ENCODE results near the gene PLA2G15. TPM values are rescaled to one million over a fixed set of nuclear protein-coding genes. Genes with fewer than 3 reads are reported as not detected.

PLA2G15 gene
- total and polyA plus RNA-seq, 2 of the 13 experiments (the other 11 are each of a cell fraction or from before 2014, with no cell fraction given): 14.4 to 23.7 TPM

DNA sequence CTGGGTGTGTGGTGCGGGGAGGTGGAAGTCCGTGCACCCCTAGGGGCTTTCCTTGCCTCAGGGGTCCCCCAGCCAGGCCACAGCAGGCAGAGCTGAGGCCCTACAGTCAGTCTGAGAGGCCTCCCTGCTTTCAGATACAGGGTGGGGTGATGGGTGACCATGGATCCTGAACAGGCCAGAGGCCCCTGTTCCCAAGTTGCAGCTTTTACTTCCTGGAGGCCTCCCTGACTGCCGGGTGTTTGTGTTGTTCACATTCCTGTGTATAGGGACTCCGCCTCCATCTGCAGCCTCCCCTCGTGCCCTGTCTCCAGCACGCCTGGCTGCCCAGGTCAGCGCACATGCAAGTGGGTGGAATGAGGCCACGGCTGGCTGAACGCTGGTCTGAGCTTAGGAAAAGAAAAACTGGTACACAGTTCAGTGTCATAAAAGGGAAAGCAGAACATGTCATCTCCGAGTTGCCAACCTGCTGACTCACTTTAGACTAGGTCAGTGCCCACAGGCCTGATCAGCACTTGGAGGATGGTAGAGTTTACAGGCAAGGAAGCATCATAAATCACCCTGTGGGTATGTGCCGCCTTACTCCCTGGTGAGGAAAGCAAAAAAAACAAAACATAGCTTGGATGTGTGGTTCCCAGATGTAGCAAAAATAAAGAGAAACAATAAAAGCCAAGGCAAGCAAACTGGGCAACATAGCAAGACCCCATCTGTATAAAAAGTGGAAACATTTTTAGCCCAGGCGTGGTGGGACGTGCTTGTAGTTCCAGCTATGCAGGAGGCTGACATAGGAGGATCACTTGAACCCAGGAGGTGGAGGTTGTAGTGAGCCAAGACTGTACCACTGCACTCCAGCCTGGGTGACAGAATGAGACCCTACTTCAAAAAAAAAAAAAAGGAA is 13.0 kb downstream of the PLA2G15 start (continued):
- peak; percentile 47; the same call in 1 of the 2 replicates for TF ChIP-seq ZNF556 (CRISPR knock-in tag; IDR thresholded peaks at IDR 0.05; ENCODE audit: borderline replicate concordance)
- TF ChIP-seq SKIL (CRISPR knock-in tag; IDR thresholded peaks at IDR 0.05; ENCODE audit: borderline replicate concordance): peak; percentile 83
- peak; percentile 69 for TF ChIP-seq ATF2 (CRISPR knock-in tag; IDR thresholded peaks at IDR 0.05)
- TF ChIP-seq, protein P1, sequence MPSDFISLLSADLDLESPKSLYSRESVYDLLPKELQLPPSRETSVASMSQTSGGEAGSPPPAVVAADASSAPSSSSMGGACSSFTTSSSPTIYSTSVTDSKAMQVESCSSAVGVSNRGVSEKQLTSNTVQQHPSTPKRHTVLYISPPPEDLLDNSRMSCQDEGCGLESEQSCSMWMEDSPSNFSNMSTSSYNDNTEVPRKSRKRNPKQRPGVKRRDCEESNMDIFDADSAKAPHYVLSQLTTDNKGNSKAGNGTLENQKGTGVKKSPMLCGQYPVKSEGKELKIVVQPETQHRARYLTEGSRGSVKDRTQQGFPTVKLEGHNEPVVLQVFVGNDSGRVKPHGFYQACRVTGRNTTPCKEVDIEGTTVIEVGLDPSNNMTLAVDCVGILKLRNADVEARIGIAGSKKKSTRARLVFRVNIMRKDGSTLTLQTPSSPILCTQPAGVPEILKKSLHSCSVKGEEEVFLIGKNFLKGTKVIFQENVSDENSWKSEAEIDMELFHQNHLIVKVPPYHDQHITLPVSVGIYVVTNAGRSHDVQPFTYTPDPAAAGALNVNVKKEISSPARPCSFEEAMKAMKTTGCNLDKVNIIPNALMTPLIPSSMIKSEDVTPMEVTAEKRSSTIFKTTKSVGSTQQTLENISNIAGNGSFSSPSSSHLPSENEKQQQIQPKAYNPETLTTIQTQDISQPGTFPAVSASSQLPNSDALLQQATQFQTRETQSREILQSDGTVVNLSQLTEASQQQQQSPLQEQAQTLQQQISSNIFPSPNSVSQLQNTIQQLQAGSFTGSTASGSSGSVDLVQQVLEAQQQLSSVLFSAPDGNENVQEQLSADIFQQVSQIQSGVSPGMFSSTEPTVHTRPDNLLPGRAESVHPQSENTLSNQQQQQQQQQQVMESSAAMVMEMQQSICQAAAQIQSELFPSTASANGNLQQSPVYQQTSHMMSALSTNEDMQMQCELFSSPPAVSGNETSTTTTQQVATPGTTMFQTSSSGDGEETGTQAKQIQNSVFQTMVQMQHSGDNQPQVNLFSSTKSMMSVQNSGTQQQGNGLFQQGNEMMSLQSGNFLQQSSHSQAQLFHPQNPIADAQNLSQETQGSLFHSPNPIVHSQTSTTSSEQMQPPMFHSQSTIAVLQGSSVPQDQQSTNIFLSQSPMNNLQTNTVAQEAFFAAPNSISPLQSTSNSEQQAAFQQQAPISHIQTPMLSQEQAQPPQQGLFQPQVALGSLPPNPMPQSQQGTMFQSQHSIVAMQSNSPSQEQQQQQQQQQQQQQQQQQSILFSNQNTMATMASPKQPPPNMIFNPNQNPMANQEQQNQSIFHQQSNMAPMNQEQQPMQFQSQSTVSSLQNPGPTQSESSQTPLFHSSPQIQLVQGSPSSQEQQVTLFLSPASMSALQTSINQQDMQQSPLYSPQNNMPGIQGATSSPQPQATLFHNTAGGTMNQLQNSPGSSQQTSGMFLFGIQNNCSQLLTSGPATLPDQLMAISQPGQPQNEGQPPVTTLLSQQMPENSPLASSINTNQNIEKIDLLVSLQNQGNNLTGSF (CRISPR knock-in tag; IDR thresholded peaks at IDR 0.05): peak; percentile 44; the same call in 1 of the 2 replicates
- TF ChIP-seq, protein P2, sequence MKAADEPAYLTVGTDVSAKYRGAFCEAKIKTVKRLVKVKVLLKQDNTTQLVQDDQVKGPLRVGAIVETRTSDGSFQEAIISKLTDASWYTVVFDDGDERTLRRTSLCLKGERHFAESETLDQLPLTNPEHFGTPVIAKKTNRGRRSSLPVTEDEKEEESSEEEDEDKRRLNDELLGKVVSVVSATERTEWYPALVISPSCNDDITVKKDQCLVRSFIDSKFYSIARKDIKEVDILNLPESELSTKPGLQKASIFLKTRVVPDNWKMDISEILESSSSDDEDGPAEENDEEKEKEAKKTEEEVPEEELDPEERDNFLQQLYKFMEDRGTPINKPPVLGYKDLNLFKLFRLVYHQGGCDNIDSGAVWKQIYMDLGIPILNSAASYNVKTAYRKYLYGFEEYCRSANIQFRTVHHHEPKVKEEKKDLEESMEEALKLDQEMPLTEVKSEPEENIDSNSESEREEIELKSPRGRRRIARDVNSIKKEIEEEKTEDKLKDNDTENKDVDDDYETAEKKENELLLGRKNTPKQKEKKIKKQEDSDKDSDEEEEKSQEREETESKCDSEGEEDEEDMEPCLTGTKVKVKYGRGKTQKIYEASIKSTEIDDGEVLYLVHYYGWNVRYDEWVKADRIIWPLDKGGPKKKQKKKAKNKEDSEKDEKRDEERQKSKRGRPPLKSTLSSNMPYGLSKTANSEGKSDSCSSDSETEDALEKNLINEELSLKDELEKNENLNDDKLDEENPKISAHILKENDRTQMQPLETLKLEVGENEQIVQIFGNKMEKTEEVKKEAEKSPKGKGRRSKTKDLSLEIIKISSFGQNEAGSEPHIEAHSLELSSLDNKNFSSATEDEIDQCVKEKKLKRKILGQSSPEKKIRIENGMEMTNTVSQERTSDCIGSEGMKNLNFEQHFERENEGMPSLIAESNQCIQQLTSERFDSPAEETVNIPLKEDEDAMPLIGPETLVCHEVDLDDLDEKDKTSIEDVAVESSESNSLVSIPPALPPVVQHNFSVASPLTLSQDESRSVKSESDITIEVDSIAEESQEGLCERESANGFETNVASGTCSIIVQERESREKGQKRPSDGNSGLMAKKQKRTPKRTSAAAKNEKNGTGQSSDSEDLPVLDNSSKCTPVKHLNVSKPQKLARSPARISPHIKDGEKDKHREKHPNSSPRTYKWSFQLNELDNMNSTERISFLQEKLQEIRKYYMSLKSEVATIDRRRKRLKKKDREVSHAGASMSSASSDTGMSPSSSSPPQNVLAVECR (CRISPR knock-in tag; IDR thresholded peaks at IDR 0.05; ENCODE audit: borderline replicate concordance): peak; percentile 88; the same call in 1 of the 2 replicates
- TF ChIP-seq NRL (CRISPR knock-in tag; IDR thresholded peaks at IDR 0.05; ENCODE audit: borderline replicate concordance): 0 out of 2 replicates have a peak, but pooled peaks have one; percentile 52
- peak; percentile 61 for TF ChIP-seq ZNF124 (CRISPR knock-in tag; IDR thresholded peaks at IDR 0.05)
- no peak for TF ChIP-seq FOXP1 (IDR thresholded peaks at IDR 0.05)
- TF ChIP-seq FOXP1 (CRISPR knock-in tag; IDR thresholded peaks at IDR 0.05): peak; percentile 93
- TF ChIP-seq HNRNPL (IDR thresholded peaks at IDR 0.05; ENCODE audit: low read depth, low read length): 0 out of 2 replicates have a peak, but pooled peaks have one; percentile 72
- TF ChIP-seq, protein P3, sequence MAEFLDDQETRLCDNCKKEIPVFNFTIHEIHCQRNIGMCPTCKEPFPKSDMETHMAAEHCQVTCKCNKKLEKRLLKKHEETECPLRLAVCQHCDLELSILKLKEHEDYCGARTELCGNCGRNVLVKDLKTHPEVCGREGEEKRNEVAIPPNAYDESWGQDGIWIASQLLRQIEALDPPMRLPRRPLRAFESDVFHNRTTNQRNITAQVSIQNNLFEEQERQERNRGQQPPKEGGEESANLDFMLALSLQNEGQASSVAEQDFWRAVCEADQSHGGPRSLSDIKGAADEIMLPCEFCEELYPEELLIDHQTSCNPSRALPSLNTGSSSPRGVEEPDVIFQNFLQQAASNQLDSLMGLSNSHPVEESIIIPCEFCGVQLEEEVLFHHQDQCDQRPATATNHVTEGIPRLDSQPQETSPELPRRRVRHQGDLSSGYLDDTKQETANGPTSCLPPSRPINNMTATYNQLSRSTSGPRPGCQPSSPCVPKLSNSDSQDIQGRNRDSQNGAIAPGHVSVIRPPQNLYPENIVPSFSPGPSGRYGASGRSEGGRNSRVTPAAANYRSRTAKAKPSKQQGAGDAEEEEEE (CRISPR knock-in tag; IDR thresholded peaks at IDR 0.05; ENCODE audit: borderline replicate concordance): no peak
- no peak; the same call in 1 of the 2 replicates for TF ChIP-seq TSC22D2 (CRISPR knock-in tag; IDR thresholded peaks at IDR 0.05; ENCODE audit: borderline replicate concordance)

Data from HepG2 (cell line).